ENCODE measurements around the gene PRND.
"Not testable (repeated sequence)": the region's sequence is repeated elsewhere in the genome, so short reads cannot be mapped to it uniquely, and the experiment has no call there.

Gene PRND

DNA sequence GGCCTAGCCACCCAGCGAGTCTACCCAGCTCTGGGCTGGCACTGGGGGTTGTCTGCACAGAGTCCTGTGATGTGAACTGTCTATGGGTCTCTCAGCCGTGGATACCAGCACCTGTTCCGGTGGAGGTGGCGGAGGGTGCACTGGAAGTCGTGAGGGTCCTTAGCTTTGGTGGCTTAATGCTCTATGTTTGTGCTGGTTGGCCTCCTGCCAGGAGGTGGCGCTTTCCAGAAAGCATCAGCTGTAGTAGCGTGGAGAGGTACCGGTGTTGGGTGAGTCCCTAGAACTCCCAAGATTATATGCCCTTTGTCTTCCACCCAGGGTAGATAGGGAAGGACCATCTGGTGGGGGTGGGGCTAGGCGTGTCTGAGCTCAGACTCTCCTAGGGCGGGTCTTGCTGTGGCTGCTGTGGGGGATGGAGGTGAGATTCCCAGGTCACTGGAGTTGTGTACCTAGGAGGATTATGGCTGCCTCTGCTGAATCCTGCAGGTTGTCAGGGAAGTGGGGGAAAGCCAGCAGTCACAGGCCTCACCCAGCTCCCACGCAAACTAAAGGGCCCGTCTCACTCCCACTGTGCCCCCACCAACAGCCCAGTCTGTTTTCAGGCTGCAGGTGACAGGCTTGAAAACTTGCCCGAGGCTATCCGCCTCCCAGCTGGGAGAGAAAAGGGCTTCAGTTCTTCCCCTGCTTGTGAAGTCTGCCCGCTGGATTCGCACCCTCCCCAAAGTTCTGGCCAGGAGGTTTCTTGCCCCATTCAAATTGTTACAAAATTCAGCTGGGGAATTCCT, 37.6 kb downstream of the PRND start:
- not testable (repeated sequence) for H3K27me3 ChIP-seq (ENCODE audit: control insufficient read depth in 5 of 5, insufficient read depth in 4 of 5, low read length in 5 of 5); H3K9me3 ChIP-seq (ENCODE audit: control insufficient read depth in 5 of 5, low read length in 5 of 5); H3K4me3 ChIP-seq (ENCODE audit: low read depth in 1 of 5, low read length in 5 of 5); H3K27ac ChIP-seq (ENCODE audit: low read depth, low read length); H3K36me3 ChIP-seq (ENCODE audit: control insufficient read depth in 5 of 5, insufficient read depth in 5 of 5, low read length in 5 of 5); H3K9ac ChIP-seq (ENCODE audit: low read length in 5 of 5)
- H3K4me1 ChIP-seq (ENCODE audit: control insufficient read depth in 5 of 5, insufficient read depth in 5 of 5, low read length in 5 of 5): peaks cover 2 to 19% (median 9%) of the 10 kb centered on the region in 5 donors

DNA sequence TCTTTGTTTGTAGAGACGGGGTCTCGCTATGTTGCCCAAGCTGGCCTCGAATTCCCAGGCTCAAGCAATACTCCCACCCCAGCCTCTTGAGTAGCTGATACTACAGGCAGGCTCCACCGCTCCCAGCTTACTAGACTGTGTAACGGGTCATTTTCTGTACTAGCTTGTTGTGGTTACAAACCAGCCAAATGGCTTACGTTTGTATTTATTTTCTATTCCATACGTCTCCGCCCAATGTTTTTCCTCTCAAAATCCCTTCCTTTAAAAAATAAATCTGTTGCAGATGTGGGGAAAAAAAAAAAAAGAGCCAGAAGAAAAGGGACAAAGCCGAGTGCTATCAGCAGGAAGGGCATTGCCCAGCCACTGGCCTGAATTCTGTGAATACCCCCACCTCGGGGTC, 41.6 kb downstream of the PRND start:
- Histone ChIP-seq H3K27ac (ENCODE audit: low read depth, low read length) (no peak overlapping the region), H3K9ac (ENCODE audit: low read length in 5 of 5) (no peak overlapping the region), H3K4me3 (ENCODE audit: low read depth in 1 of 5, low read length in 5 of 5) (no peak overlapping the region), H3K4me1 (ENCODE audit: control insufficient read depth in 5 of 5, insufficient read depth in 5 of 5, low read length in 5 of 5) (peaks cover 2 to 30% (median 9%) of the 10 kb centered on the region in 5 donors), H3K27me3 (ENCODE audit: control insufficient read depth in 5 of 5, insufficient read depth in 4 of 5, low read length in 5 of 5) (peaks cover 0 to 7% (median 0%) of the 10 kb centered on the region in 5 donors), H3K9me3 (ENCODE audit: control insufficient read depth in 5 of 5, low read length in 5 of 5) (no peaks in the 10 kb centered on the region), H3K36me3 (ENCODE audit: control insufficient read depth in 5 of 5, insufficient read depth in 5 of 5, low read length in 5 of 5) (no peaks in the 10 kb centered on the region)

DNA sequence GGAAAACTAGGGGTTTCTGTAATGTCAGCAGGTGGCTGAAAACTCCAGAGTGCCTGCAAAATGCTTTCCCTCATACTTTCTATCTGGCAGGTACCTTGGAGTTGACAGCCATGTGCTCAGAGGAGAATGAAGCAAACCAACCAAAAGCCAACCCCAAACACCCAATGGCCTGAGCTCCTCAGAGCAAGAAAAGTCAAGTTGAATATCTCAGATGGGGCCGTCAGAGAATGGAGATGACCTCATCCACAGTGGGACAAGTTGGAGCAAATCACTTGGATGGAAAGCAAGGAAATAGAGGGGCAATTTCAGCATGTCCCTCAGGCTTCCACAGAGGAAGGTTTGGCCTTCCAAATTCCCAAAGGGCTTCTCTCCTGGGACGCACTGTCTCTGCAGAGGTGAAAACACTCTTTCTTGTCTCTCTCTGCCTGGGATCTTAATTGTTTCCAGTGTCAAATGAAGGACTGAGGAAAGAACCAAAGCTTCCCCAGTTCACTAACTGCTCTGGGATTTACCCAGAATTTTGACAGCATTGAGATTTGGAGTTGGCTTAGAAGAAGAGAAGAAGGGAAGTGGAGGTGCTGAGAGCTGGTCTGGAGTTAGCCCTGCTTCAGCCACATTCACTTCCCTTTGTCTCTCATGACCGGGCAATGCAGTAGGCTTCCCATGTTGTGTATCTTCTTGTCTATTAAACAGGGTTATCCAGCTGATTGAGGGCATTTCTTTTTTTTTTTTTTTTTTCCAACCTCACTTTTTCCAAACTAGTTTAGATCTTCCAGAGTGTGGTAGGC, 42.2 kb downstream of the PRND start:
- peaks cover 2 to 30% (median 9%) of the 10 kb centered on the region in 5 donors for H3K4me1 ChIP-seq (ENCODE audit: control insufficient read depth in 5 of 5, insufficient read depth in 5 of 5, low read length in 5 of 5)
- H3K4me3 ChIP-seq (ENCODE audit: low read depth in 1 of 5, low read length in 5 of 5): no peak overlapping the region
- no peak overlapping the region for H3K27ac ChIP-seq (ENCODE audit: low read depth, low read length)
- no peaks in the 10 kb centered on the region for H3K9me3 ChIP-seq (ENCODE audit: control insufficient read depth in 5 of 5, low read length in 5 of 5)
- H3K27me3 ChIP-seq (ENCODE audit: control insufficient read depth in 5 of 5, insufficient read depth in 4 of 5, low read length in 5 of 5): peaks cover 0 to 7% (median 0%) of the 10 kb centered on the region in 5 donors
- H3K36me3 ChIP-seq (ENCODE audit: control insufficient read depth in 5 of 5, insufficient read depth in 5 of 5, low read length in 5 of 5): no peaks in the 10 kb centered on the region
- H3K9ac ChIP-seq (ENCODE audit: low read length in 5 of 5): no peak overlapping the region

DNA sequence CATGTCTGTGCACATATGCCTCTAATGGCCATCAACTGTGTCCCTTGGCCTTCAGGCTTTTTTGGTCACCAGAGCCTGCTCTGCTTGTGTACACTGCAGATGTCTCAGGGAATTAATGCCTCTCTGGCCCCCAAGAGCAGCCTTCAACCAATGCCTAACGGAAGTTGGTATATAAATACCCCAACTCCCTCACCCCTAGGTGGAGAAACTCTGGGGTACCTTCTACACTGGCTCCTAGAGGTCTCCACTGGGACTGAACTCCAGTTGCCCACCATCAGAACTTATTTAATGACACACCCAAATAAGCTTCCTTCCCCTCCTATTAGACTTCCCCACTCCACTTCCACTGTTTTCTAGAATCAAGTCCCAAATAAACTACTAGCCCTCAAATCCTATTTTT, 43.1 kb downstream of the PRND start:
- H3K9me3 ChIP-seq (ENCODE audit: control insufficient read depth in 5 of 5, low read length in 5 of 5): no peaks in the 10 kb centered on the region
- H3K4me3 ChIP-seq (ENCODE audit: low read depth in 1 of 5, low read length in 5 of 5): no peak overlapping the region
- peaks cover 0 to 5% (median 0%) of the 10 kb centered on the region in 5 donors for H3K27me3 ChIP-seq (ENCODE audit: control insufficient read depth in 5 of 5, insufficient read depth in 4 of 5, low read length in 5 of 5)

DNA sequence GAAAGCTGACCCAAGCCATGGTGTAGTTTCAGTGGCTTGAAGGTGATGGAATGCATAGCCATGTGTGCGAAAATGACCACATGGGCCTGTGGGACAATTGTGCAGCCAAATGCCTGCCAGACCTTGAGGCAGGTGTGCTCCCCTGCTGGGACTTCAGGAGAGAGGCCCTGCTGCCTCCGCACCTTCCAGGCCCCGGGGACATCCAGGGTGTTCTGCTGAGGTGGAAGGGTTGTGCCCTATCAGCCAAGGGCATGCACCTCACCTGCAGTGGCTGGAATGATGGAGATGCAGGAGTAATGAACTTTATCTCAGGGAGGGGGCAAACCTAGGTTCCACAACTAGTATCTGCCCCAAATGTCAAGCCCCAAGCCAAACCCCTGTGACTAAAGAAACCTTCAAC, 44.0 kb downstream of the PRND start:
- H3K27me3 ChIP-seq (ENCODE audit: control insufficient read depth in 5 of 5, insufficient read depth in 4 of 5, low read length in 5 of 5): peaks cover 0 to 5% (median 0%) of the 10 kb centered on the region in 5 donors
- no peaks in the 10 kb centered on the region for H3K9me3 ChIP-seq (ENCODE audit: control insufficient read depth in 5 of 5, low read length in 5 of 5)
- H3K27ac ChIP-seq (ENCODE audit: low read depth, low read length): no peak overlapping the region
- no peak overlapping the region for H3K4me3 ChIP-seq (ENCODE audit: low read depth in 1 of 5, low read length in 5 of 5)
- peaks cover 2 to 29% (median 8%) of the 10 kb centered on the region in 5 donors for H3K4me1 ChIP-seq (ENCODE audit: control insufficient read depth in 5 of 5, insufficient read depth in 5 of 5, low read length in 5 of 5)
- H3K36me3 ChIP-seq (ENCODE audit: control insufficient read depth in 5 of 5, insufficient read depth in 5 of 5, low read length in 5 of 5): no peaks in the 10 kb centered on the region
- H3K9ac ChIP-seq (ENCODE audit: low read length in 5 of 5): no peak overlapping the region

More for the DNA sequence above, 43.1 kb downstream of the PRND start:
- Histone ChIP-seq H3K36me3 (ENCODE audit: control insufficient read depth in 5 of 5, insufficient read depth in 5 of 5, low read length in 5 of 5) (no peaks in the 10 kb centered on the region), H3K9ac (ENCODE audit: low read length in 5 of 5) (no peak overlapping the region), H3K4me1 (ENCODE audit: control insufficient read depth in 5 of 5, insufficient read depth in 5 of 5, low read length in 5 of 5) (peaks cover 2 to 30% (median 9%) of the 10 kb centered on the region in 5 donors), H3K27ac (ENCODE audit: low read depth, low read length) (no peak overlapping the region)

DNA sequence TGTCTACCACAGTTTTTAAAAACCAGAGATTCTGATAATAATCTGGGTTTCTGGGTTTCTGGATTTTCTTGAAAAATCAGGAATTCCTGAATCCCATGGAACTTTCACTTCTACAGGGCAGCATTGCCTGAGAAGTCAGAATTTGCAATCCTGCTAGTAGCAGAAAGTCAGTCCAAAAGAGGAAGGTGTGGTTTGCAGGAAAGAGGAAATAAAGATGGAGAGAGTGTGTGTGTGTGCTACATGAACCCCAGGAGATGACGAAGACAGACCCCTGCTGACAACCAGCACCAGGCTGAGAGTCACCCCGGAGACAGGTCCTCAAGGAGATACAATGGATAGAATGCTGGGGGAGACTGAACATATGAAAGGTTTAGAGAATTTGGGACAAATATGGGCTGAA, 44.9 kb downstream of the PRND start:
- Histone ChIP-seq H3K4me3 (ENCODE audit: low read depth in 1 of 5, low read length in 5 of 5) (no peak overlapping the region), H3K4me1 (ENCODE audit: control insufficient read depth in 5 of 5, insufficient read depth in 5 of 5, low read length in 5 of 5) (peaks cover 0 to 21% (median 0%) of the 10 kb centered on the region in 5 donors), H3K27ac (ENCODE audit: low read depth, low read length) (no peak overlapping the region), H3K27me3 (ENCODE audit: control insufficient read depth in 5 of 5, insufficient read depth in 4 of 5, low read length in 5 of 5) (no peaks in the 10 kb centered on the region), H3K9ac (ENCODE audit: low read length in 5 of 5) (no peak overlapping the region), H3K36me3 (ENCODE audit: control insufficient read depth in 5 of 5, insufficient read depth in 5 of 5, low read length in 5 of 5) (no peaks in the 10 kb centered on the region), H3K9me3 (ENCODE audit: control insufficient read depth in 5 of 5, low read length in 5 of 5) (peaks cover 0 to 4% (median 2%) of the 10 kb centered on the region in 5 donors)

DNA sequence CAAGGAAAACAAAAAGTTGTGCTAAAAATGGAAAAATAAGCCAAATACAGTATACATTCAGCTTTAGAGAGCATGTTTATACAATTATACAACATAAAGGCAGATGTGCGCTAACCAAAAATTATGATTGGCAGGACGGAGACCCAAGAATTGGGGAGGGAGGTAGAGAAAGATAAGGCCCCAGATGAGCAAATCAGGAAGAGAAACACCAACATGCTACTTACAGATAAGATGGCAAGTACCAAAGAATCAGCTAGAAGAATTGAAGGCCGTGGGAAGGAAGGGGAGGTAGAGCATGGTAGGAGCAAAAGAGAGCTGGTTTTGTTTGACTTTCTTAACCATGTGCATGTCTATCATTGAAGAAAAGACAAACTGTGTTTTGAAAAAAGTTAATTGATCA, 45.4 kb downstream of the PRND start:
- H3K27ac ChIP-seq (ENCODE audit: low read depth, low read length): no peak overlapping the region
- H3K9me3 ChIP-seq (ENCODE audit: control insufficient read depth in 5 of 5, low read length in 5 of 5): peaks cover 0 to 8% (median 7%) of the 10 kb centered on the region in 5 donors
- no peak overlapping the region for H3K4me3 ChIP-seq (ENCODE audit: low read depth in 1 of 5, low read length in 5 of 5)
- no peak overlapping the region for H3K9ac ChIP-seq (ENCODE audit: low read length in 5 of 5)
- peaks cover 0 to 21% (median 0%) of the 10 kb centered on the region in 5 donors for H3K4me1 ChIP-seq (ENCODE audit: control insufficient read depth in 5 of 5, insufficient read depth in 5 of 5, low read length in 5 of 5)
- H3K27me3 ChIP-seq (ENCODE audit: control insufficient read depth in 5 of 5, insufficient read depth in 4 of 5, low read length in 5 of 5): no peaks in the 10 kb centered on the region
- no peaks in the 10 kb centered on the region for H3K36me3 ChIP-seq (ENCODE audit: control insufficient read depth in 5 of 5, insufficient read depth in 5 of 5, low read length in 5 of 5)

DNA sequence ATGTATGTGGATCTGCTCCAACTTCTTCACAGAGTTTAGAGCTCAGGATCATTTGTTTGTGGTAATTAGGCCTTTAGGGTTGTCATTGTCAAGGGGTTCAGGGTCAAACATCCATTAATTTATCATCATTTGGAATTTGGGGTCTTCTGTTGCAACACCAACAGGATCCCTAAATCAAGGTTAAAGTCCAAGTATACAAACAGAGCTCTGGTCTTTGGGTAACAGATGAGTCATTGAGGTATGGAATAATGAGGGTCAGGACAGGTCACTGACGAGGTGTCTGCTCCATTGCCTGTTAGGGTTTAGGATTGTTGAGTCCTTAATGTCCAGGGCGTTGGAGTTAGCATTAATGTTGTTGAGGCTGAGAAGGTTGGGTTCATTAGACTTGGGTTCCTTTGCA, 47.6 kb downstream of the PRND start:
- H3K4me3 ChIP-seq (ENCODE audit: low read depth in 1 of 5, low read length in 5 of 5): no peak overlapping the region
- H3K9me3 ChIP-seq (ENCODE audit: control insufficient read depth in 5 of 5, low read length in 5 of 5): peaks cover 0 to 10% (median 8%) of the 10 kb centered on the region in 5 donors
- H3K9ac ChIP-seq (ENCODE audit: low read length in 5 of 5): no peak overlapping the region
- peaks cover 0 to 11% (median 0%) of the 10 kb centered on the region in 5 donors for H3K4me1 ChIP-seq (ENCODE audit: control insufficient read depth in 5 of 5, insufficient read depth in 5 of 5, low read length in 5 of 5)
- H3K36me3 ChIP-seq (ENCODE audit: control insufficient read depth in 5 of 5, insufficient read depth in 5 of 5, low read length in 5 of 5): no peaks in the 10 kb centered on the region
- no peak overlapping the region for H3K27ac ChIP-seq (ENCODE audit: low read depth, low read length)
- H3K27me3 ChIP-seq (ENCODE audit: control insufficient read depth in 5 of 5, insufficient read depth in 4 of 5, low read length in 5 of 5): no peaks in the 10 kb centered on the region

DNA sequence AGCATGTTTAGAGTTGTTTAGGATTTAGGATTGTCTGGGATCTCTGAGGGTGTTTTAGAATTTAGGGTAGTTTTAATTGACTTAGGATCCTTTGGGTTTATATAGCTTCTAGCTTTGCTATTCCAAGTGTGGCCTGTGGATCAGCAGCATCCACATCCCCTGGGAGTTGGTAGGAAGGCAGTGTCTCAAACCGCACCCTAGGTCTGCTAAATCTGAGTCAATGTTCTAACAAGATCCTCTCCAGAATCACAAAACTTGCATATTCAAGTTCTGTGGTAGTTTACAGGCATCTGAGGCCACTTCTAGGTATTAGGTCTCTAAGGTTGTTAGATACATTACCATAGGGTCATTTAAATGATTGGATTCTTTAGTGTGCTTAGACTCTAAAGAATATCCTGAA, 48.3 kb downstream of the PRND start:
- H3K9me3 ChIP-seq (ENCODE audit: control insufficient read depth in 5 of 5, low read length in 5 of 5): peaks cover 0 to 10% (median 8%) of the 10 kb centered on the region in 5 donors
- no peak overlapping the region for H3K27ac ChIP-seq (ENCODE audit: low read depth, low read length)
- H3K27me3 ChIP-seq (ENCODE audit: control insufficient read depth in 5 of 5, insufficient read depth in 4 of 5, low read length in 5 of 5): no peaks in the 10 kb centered on the region
- no peaks in the 10 kb centered on the region for H3K36me3 ChIP-seq (ENCODE audit: control insufficient read depth in 5 of 5, insufficient read depth in 5 of 5, low read length in 5 of 5)
- no peak overlapping the region for H3K4me3 ChIP-seq (ENCODE audit: low read depth in 1 of 5, low read length in 5 of 5)
- no peak overlapping the region for H3K9ac ChIP-seq (ENCODE audit: low read length in 5 of 5)
- peaks cover 0 to 7% (median 0%) of the 10 kb centered on the region in 5 donors for H3K4me1 ChIP-seq (ENCODE audit: control insufficient read depth in 5 of 5, insufficient read depth in 5 of 5, low read length in 5 of 5)

DNA sequence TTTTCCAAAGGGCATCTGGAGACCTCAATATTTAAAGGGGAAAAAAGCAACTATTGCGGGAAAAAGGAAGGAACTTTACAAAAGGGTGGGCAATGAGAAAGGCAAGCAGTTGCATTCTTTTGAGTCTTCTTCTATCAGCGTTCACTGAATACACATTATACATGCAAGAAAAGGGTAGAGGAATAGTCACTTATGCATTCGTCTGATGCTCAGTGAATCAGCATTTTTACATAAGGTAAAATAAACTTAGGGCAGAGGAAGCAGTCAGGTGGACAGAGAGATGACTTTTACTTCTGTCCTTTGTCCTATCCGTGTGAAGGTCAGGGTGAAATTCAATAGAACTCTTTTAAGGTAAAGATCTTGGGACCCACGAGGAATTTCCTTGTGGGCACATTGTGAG, 49.3 kb downstream of the PRND start:
- Histone ChIP-seq H3K9me3 (ENCODE audit: control insufficient read depth in 5 of 5, low read length in 5 of 5) (peaks cover 0 to 10% (median 8%) of the 10 kb centered on the region in 5 donors), H3K27me3 (ENCODE audit: control insufficient read depth in 5 of 5, insufficient read depth in 4 of 5, low read length in 5 of 5) (no peaks in the 10 kb centered on the region), H3K9ac (ENCODE audit: low read length in 5 of 5) (no peak overlapping the region), H3K4me1 (ENCODE audit: control insufficient read depth in 5 of 5, insufficient read depth in 5 of 5, low read length in 5 of 5) (peaks cover 0 to 4% (median 0%) of the 10 kb centered on the region in 5 donors), H3K27ac (ENCODE audit: low read depth, low read length) (no peak overlapping the region), H3K4me3 (ENCODE audit: low read depth in 1 of 5, low read length in 5 of 5) (no peak overlapping the region), H3K36me3 (ENCODE audit: control insufficient read depth in 5 of 5, insufficient read depth in 5 of 5, low read length in 5 of 5) (no peaks in the 10 kb centered on the region)

Data from subcutaneous abdominal adipose tissue (tissue), 5 donors.